ENCODE measurements around the gene COX18. TPM values are rescaled to one million over a fixed set of nuclear protein-coding genes. Genes with fewer than 3 reads are reported as not detected.

Gene COX18
- total RNA-seq, 1 donor from 2014 or later, result 15.4 TPM

- DNase-seq (ENCODE audit: low spot score, unreplicated experiment), result no peak
- H3K27me3 Mint-ChIP-seq, result no peaks in the 10 kb centered on the region
- TF ChIP-seq CTCF (IDR thresholded peaks at IDR 0.05; ENCODE audit: unreplicated experiment), result no peak
- no peaks in the 10 kb centered on the region for H3K36me3 Mint-ChIP-seq (ENCODE audit: insufficient read depth)
- H3K9me3 Mint-ChIP-seq (ENCODE audit: low read depth), result peaks cover 3% of the 10 kb centered on the region
- no peaks in the 10 kb centered on the region for H3K4me1 Mint-ChIP-seq (ENCODE audit: low read depth)
- H3K4me3 Mint-ChIP-seq (ENCODE audit: low read depth), result no peak overlapping the region
- no peak overlapping the region for H3K27ac Mint-ChIP-seq
Measured at GRCh38 chr4:73007526-73008100, 61.9 kb downstream of the COX18 start.

GRCh38 chr4:73006286-73006990 is 63.1 kb downstream of the COX18 start:
- Mint-ChIP-seq H3K27ac (no peak overlapping the region), H3K9me3 (ENCODE audit: low read depth) (peaks cover 3% of the 10 kb centered on the region), H3K4me1 (ENCODE audit: low read depth) (no peaks in the 10 kb centered on the region), H3K36me3 (ENCODE audit: insufficient read depth) (no peaks in the 10 kb centered on the region), H3K4me3 (ENCODE audit: low read depth) (no peak overlapping the region), H3K27me3 (no peaks in the 10 kb centered on the region)
- no peak for TF ChIP-seq CTCF (IDR thresholded peaks at IDR 0.05; ENCODE audit: unreplicated experiment)
- DNase-seq (ENCODE audit: low spot score, unreplicated experiment), result no peak

DNA sequence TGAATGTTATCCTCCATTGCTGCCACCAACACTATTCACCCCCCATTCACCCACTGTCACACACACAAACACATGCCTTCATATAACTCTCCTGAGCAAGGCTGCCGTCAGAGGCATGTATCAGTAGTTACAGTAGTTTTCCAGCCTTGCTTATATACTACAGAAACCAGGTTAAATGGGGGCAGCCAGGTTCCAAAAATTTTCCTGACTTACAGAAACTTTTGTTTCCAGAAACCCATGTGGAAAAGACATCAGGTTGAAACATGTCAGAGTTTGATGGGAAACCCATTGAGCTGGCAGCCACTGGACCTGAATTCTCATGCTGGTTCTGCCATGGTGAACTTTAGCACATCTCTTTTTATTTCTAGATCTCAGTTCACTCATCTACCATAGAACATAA is 64.0 kb downstream of the COX18 start:
- H3K27ac Mint-ChIP-seq, result no peak overlapping the region
- no peaks in the 10 kb centered on the region for H3K36me3 Mint-ChIP-seq (ENCODE audit: insufficient read depth)
- H3K27me3 Mint-ChIP-seq, result no peaks in the 10 kb centered on the region
- DNase-seq (ENCODE audit: low spot score, unreplicated experiment), result no peak
- no peak overlapping the region for H3K4me3 Mint-ChIP-seq (ENCODE audit: low read depth)
- H3K9me3 Mint-ChIP-seq (ENCODE audit: low read depth), result peaks cover 3% of the 10 kb centered on the region
- TF ChIP-seq CTCF (IDR thresholded peaks at IDR 0.05; ENCODE audit: unreplicated experiment), result no peak
- no peaks in the 10 kb centered on the region for H3K4me1 Mint-ChIP-seq (ENCODE audit: low read depth)

Other genes starting within 250 kb of the COX18 start
- gene ANKRD17, start 189.1 kb upstream of the COX18 start, total RNA-seq, result 88.3 and 90.8 TPM in 2 replicates

Measured in progenitor cell of endocrine pancreas (in vitro differentiated cells).